HCT116 (cell line): ENCODE results near the gene NR5A2. TPM values are rescaled to one million over a fixed set of nuclear protein-coding genes. Genes with fewer than 3 reads are reported as not detected.

Experiments used
- ATAC-seq: fragments of 200-7000 bp; cut with Tn5 transposase; 2 replicates; pipeline ENCODE4 v1.9.1; 2020; ENCODE audit warnings: mild to moderate bottlenecking, moderate library complexity
- BruUV-seq: library from RNA; stranded (reverse); fragments of 400-500 nt; replicated peaks from 2 replicates; lab custom pipeline; 2021; lab: Mats Ljungman, UMichigan
- CTCF ChIA-PET: fragments of 300-600 bp; sonication (Branson Sonifier 250); formaldehyde crosslinking; loops from one replicate; lab custom pipeline; 2021; ENCODE audit warnings: antibody characterized with exemption; lab: Charles Lee
- POLR2A ChIA-PET: fragments of 300-600, 350-600 bp; sonication (Branson Sonifier 250); formaldehyde crosslinking; loops from one replicate; lab custom pipeline; 2021; ENCODE audit warnings: antibody characterized with exemption; lab: Charles Lee
- RAD21 ChIA-PET, 2 experiments: fragments of 300-600 bp; sonication (Branson Sonifier 250); formaldehyde crosslinking; loops; one replicate each; lab custom pipeline; 2023; ENCODE audit warnings: low total read pairs in 2 of 2; ENCODE audit not compliant: uncharacterized antibody in 2 of 2, unreplicated experiment in 2 of 2, low non-redundant PET in 1 of 2; lab: Charles Lee
- DNase-seq: peaks from one replicate; pipeline ENCODE4 v3.0.0-alpha.2; 2010; ENCODE audit warnings: low read depth, low spot score
- H2AFZ ChIP-seq: fragments of 200-600 bp; shearing (Covaris generic), sonication (generic); 2 replicates; pipeline ENCODE4 v1.6.1; 2017; ENCODE audit warnings: low read depth, mixed run types, mixed read lengths, antibody characterized with exemption, low read length; ENCODE audit not compliant: poor library complexity, severe bottlenecking
- H3K27ac ChIP-seq: 2 replicates; pipeline ENCODE4 v1.5.1; 2012; ENCODE audit warnings: low read depth, low read length
- H3K27me3 ChIP-seq: fragments of 200-600 bp; sonication (generic); 2 replicates; pipeline ENCODE4 v1.6.1; 2016; ENCODE audit warnings: mixed run types, low read length, mixed read lengths; ENCODE audit not compliant: insufficient read depth
- H3K36me3 ChIP-seq, 2 experiments: fragments of 200-500 bp in 1 of 2; fragments of 200-600 bp in 1 of 2; sonication (Bioruptor generic) in 1 of 2; sonication (generic) in 1 of 2; 2 replicates each; pipeline versions ENCODE4 v1.5.1 to v1.6.1; 2014 to 2016; ENCODE audit warnings: low read length in 2 of 2, inconsistent platforms in 1 of 2, mixed read lengths in 1 of 2, mixed run types in 1 of 2; ENCODE audit not compliant: insufficient read depth in 2 of 2, control insufficient read depth in 1 of 2
- H3K4me1 ChIP-seq, 2 experiments: fragments of 200-600 bp in 1 of 2; sonication (generic) in 1 of 2; 2 replicates each; pipeline versions ENCODE4 v1.5.1 to v1.6.1; 2012 to 2017; ENCODE audit warnings: low read length in 2 of 2, inconsistent platforms in 1 of 2, mild to moderate bottlenecking in 1 of 2, mixed read lengths in 1 of 2, mixed run types in 1 of 2, moderate library complexity in 1 of 2; ENCODE audit not compliant: insufficient read depth in 2 of 2, control insufficient read depth in 1 of 2
- H3K4me2 ChIP-seq: fragments of 200-600 bp; sonication (generic); 2 replicates; pipeline ENCODE4 v1.6.1; 2017; ENCODE audit warnings: mixed run types, low read length, mixed read lengths
- H3K4me3 ChIP-seq, 2 experiments: fragments of 200-600 bp in 1 of 2; sonication (generic) in 1 of 2; replicated peaks in 1 of 2; 2 replicates each; pipeline ENCODE4 v1.5.1; 2011 to 2016; ENCODE audit warnings: low read length in 2 of 2, control low read depth in 1 of 2, low read depth in 1 of 2, mild to moderate bottlenecking in 1 of 2, mixed read lengths in 1 of 2, mixed run types in 1 of 2
- H3K79me2 ChIP-seq: fragments of 200-600 bp; sonication (generic); 2 replicates; pipeline ENCODE4 v1.6.1; 2017; ENCODE audit warnings: mild to moderate bottlenecking, mixed run types, low read length, moderate library complexity, mixed read lengths; ENCODE audit not compliant: insufficient read depth
- H3K9ac ChIP-seq: fragments of 200-600 bp; sonication (generic); 2 replicates; pipeline ENCODE4 v1.6.1; 2016; ENCODE audit warnings: low read length, mixed read lengths
- H3K9me2 ChIP-seq: fragments of 200-600 bp; sonication (generic), shearing (Covaris generic); 2 replicates; pipeline ENCODE4 v1.6.1; 2017; ENCODE audit warnings: mixed run types, mild to moderate bottlenecking, moderate library complexity; ENCODE audit not compliant: insufficient read depth
- H3K9me3 ChIP-seq, 2 experiments: fragments of 200-500 bp in 1 of 2; fragments of 200-600 bp in 1 of 2; sonication (Bioruptor generic) in 1 of 2; sonication (generic) in 1 of 2; 2 replicates each; pipeline ENCODE4 v1.6.1; 2014 to 2017; ENCODE audit warnings: low read length in 2 of 2, mixed read lengths in 2 of 2, inconsistent platforms in 1 of 2, low read depth in 1 of 2, mild to moderate bottlenecking in 1 of 2, mixed run types in 1 of 2, moderate library complexity in 1 of 2; ENCODE audit not compliant: control insufficient read depth in 1 of 2, insufficient read depth in 1 of 2
- H4K20me1 ChIP-seq: fragments of 200-600 bp; sonication (generic), shearing (Covaris generic); 2 replicates; pipeline ENCODE4 v1.6.1; 2017; ENCODE audit warnings: mixed run types, mild to moderate bottlenecking, moderate library complexity; ENCODE audit not compliant: insufficient read depth
- EZH2 ChIP-seq: fragments of 200-600 bp; sonication (generic); IDR thresholded peaks from 2 replicates; pipeline ENCODE4 v1.6.1; 2017; ENCODE audit warnings: antibody characterized with exemption, mixed run types
- JUND ChIP-seq: IDR thresholded peaks from 2 replicates; pipeline ENCODE4 v1.6.1; 2012
- SP1 ChIP-seq: IDR thresholded peaks from 2 replicates; pipeline ENCODE4 v1.6.1; 2012; ENCODE audit warnings: low read depth
- TCF7L2 ChIP-seq: IDR thresholded peaks from 2 replicates; pipeline ENCODE4 v1.7.0; 2011; ENCODE audit warnings: borderline replicate concordance, inconsistent platforms; ENCODE audit not compliant: insufficient read depth, insufficient read length; ENCODE audit errors: extremely low read depth
- intact Hi-C: fragments of 100-400 bp; cut with micrococcal nuclease; formaldehyde crosslinking; loops from 2 replicates; pipeline ENCODE4 v1.10.0; 2022
- total RNA-seq: library from RNA; stranded (reverse); gene quantifications from one replicate; pipeline ENCODE4 v1.2.1, GENCODE V29; 2021; ENCODE audit not compliant: unreplicated experiment
- TF ChIP-seq, protein P1 (sequence below): IDR thresholded peaks from 2 replicates; pipeline ENCODE4 v1.6.1; 2012; ENCODE audit warnings: low read depth

Gene NR5A2
- total RNA-seq, 1 experiment from 2014 or later: 0.91 TPM

DNA sequence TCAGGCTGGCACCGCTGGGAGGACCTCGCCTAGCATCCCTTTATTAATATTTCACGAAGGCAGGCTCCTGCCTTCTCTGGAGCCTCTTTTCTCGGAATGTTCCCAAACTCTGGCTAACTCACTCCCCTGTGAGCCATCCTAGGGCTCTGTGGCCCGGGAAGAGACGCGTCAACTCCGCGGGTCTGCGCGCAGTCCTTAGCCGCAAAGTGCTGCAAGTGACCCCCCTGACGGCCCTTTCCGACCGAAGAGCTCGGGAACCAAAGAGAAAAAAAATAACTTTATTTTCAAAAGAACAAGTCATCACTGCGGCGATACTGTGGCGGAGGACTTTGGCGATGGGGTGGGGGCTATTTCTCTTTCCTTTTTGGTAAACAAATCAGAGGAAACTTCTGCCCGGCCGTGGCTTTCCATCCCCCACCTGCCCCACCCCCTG is 14.6 kb downstream of the NR5A2 start (continued):
- TF ChIP-seq, protein P1, sequence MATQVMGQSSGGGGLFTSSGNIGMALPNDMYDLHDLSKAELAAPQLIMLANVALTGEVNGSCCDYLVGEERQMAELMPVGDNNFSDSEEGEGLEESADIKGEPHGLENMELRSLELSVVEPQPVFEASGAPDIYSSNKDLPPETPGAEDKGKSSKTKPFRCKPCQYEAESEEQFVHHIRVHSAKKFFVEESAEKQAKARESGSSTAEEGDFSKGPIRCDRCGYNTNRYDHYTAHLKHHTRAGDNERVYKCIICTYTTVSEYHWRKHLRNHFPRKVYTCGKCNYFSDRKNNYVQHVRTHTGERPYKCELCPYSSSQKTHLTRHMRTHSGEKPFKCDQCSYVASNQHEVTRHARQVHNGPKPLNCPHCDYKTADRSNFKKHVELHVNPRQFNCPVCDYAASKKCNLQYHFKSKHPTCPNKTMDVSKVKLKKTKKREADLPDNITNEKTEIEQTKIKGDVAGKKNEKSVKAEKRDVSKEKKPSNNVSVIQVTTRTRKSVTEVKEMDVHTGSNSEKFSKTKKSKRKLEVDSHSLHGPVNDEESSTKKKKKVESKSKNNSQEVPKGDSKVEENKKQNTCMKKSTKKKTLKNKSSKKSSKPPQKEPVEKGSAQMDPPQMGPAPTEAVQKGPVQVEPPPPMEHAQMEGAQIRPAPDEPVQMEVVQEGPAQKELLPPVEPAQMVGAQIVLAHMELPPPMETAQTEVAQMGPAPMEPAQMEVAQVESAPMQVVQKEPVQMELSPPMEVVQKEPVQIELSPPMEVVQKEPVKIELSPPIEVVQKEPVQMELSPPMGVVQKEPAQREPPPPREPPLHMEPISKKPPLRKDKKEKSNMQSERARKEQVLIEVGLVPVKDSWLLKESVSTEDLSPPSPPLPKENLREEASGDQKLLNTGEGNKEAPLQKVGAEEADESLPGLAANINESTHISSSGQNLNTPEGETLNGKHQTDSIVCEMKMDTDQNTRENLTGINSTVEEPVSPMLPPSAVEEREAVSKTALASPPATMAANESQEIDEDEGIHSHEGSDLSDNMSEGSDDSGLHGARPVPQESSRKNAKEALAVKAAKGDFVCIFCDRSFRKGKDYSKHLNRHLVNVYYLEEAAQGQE: no peak
- no peak for TF ChIP-seq JUND
- TF ChIP-seq, all 23 proteins: peak for 0

DNA sequence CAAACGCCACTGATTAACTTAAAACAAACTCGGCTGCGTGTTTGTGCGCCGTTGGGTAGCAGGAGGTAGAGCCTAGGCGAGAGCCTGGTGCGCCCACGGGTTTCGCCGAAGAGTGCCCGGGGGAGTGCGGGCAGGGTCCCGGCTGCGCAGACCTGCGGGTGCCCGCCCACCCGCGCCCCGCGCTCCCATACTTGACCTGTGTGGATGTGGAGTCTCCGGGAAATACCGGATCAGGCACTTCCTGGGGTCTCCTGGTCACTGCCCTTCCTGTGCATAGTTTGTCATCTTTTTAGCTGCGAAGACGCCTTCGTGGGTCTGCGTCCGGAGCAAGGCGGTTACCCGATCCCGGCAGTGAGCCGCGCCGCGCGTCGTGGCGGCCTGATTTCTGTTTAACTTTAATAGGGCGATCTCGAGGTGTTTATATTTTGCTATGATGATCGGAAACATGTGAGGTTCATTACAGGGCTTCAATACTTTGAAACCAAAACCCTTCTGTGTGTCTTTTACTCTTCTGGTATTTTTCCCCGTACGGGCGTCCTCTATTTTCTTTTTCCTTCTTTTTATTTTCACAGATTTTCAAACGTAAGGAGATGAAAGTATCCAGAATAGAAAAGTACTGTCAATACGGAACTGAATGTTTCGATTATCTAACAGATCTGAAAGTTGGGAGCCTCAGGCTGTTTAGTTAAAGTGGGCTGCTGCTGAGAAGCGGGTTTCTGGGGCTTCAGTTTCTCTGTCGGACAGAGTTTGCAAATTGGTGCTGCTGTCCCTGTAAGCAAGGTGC is 15.2 kb downstream of the NR5A2 start:
- ChIA-PET RAD21 (no interaction called here), POLR2A (no interaction called here), CTCF (no interaction called here)
- Histone ChIP-seq H3K9ac (no peak overlapping the region), H3K79me2 (no peaks in the 10 kb centered on the region), H3K4me1 (peaks cover 3 to 13% of the 10 kb centered on the region in 2 experiments; a peak in 3 of 4 replicates), H3K9me3 (no peaks in the 10 kb centered on the region), H3K27ac (no peak overlapping the region), H3K36me3 (no peaks in the 10 kb centered on the region), H3K9me2 (no peaks in the 10 kb centered on the region), H3K4me3 (no peak overlapping the region), H4K20me1 (no peaks in the 10 kb centered on the region), H2AFZ (no peak overlapping the region), H3K4me2 (no peak overlapping the region), H3K27me3 (no peaks in the 10 kb centered on the region)
- BruUV-seq: no TSS peak
- TF ChIP-seq SP1: no peak
- no peak for TF ChIP-seq EZH2
- no peak for TF ChIP-seq TCF7L2
- DNase-seq (no peak), ATAC-seq (no peak)
- intact Hi-C loops: no loop called here
